Esophagus squamous epithelium (tissue), 4 donors: ENCODE data around the gene TTC28.

Experiments
- POLR2A ChIP-seq, 4 donors: fragments of 450-650 bp; IDR thresholded peaks; one replicate each; pipeline ENCODE4 v1.6.1; 2017; ENCODE audit warnings: antibody characterized with exemption in 4 of 4, mild to moderate bottlenecking in 4 of 4, moderate library complexity in 3 of 4
- TF ChIP-seq, protein P1 (sequence below), 6 experiments: fragments of 450-650 bp in 4 of 6; fragments of 200-600 bp in 2 of 6; sonication (generic) in 2 of 6; IDR thresholded peaks; one replicate each; pipeline ENCODE4 v1.5.1; 2016 to 2019; ENCODE audit warnings: antibody characterized with exemption in 6 of 6, mild to moderate bottlenecking in 4 of 6, moderate library complexity in 4 of 6

DNA sequence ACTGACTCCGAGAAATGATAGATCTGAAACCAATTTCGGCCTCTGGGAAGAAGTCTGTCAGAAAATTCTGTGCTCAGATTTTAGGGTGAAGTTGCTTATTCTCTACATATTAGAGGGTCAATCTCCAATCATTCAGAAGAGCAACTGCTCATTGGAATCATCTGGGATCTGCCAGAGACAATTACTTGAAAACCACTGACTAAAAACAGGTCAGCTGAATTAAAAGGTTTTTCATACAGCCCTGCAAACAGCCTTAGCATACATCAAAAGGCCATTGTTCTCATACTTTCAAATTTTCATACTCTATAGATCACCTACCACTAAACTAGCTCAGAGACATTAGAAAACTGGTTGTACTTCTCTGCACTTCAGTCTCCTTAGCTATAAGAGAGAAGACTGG, 470.9 kb downstream of the TTC28 start:
- no peak for TF ChIP-seq POLR2A (IDR thresholded peaks at IDR 0.05)
- TF ChIP-seq, protein P1, sequence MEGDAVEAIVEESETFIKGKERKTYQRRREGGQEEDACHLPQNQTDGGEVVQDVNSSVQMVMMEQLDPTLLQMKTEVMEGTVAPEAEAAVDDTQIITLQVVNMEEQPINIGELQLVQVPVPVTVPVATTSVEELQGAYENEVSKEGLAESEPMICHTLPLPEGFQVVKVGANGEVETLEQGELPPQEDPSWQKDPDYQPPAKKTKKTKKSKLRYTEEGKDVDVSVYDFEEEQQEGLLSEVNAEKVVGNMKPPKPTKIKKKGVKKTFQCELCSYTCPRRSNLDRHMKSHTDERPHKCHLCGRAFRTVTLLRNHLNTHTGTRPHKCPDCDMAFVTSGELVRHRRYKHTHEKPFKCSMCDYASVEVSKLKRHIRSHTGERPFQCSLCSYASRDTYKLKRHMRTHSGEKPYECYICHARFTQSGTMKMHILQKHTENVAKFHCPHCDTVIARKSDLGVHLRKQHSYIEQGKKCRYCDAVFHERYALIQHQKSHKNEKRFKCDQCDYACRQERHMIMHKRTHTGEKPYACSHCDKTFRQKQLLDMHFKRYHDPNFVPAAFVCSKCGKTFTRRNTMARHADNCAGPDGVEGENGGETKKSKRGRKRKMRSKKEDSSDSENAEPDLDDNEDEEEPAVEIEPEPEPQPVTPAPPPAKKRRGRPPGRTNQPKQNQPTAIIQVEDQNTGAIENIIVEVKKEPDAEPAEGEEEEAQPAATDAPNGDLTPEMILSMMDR (IDR thresholded peaks at IDR 0.05): no peak
